Activated CD4-positive, alpha-beta T cell treated with anti-CD3 and anti-CD28 coated beads, Interleukin-2, amount 10 ng/mL, durations not matched to agents 7 days and 5 days (primary cell): Measurements from ENCODE around the gene CCDC85A. TPM values are rescaled to one million over a fixed set of nuclear protein-coding genes. Genes with fewer than 3 reads are reported as not detected.

Experiments
- CTCF ChIA-PET: fragments of 350-600 bp; sonication (Branson Sonifier 250); formaldehyde crosslinking; loops from one replicate; lab custom pipeline; 2021; ENCODE audit warnings: antibody characterized with exemption; lab: Charles Lee
- POLR2A ChIA-PET: fragments of 350-600 bp; sonication (Branson Sonifier 250); formaldehyde crosslinking; loops from one replicate; lab custom pipeline; 2021; ENCODE audit warnings: antibody characterized with exemption; lab: Charles Lee
- DNase-seq: peaks from one replicate; pipeline ENCODE4 v3.0.0-alpha.2; 2020
- H3K27ac Mint-ChIP-seq: one replicate; pipeline ENCODE4 v1.8.0; 2021; ENCODE audit warnings: mild to moderate bottlenecking, moderate library complexity, mixed read lengths
- H3K27me3 Mint-ChIP-seq: one replicate; pipeline ENCODE4 v1.8.0; 2021; ENCODE audit warnings: mixed read lengths
- H3K36me3 Mint-ChIP-seq: one replicate; pipeline ENCODE4 v1.8.0; 2021; ENCODE audit warnings: low read depth, mixed read lengths
- H3K4me1 Mint-ChIP-seq: one replicate; pipeline ENCODE4 v1.8.0; 2021; ENCODE audit warnings: mixed read lengths
- H3K4me3 Mint-ChIP-seq: one replicate; pipeline ENCODE4 v1.8.0; 2021; ENCODE audit warnings: mild to moderate bottlenecking, moderate library complexity, mixed read lengths
- H3K9me3 Mint-ChIP-seq: one replicate; pipeline ENCODE4 v1.8.0; 2021; ENCODE audit warnings: mixed read lengths
- total RNA-seq, 2 experiments: library from RNA; stranded (reverse); gene quantifications; one replicate each; pipeline ENCODE4 v1.2.3, GENCODE V29; 2021

Gene CCDC85A
- total RNA-seq, 2 experiments from 2014 or later = not detected

GRCh38 chr2:56229397-56230060 lies 45.7 kb downstream of the CCDC85A start:
- DNase-seq = no peak
- CTCF ChIA-PET = no interaction called here
- H3K27me3 Mint-ChIP-seq = no peaks in the 10 kb centered on the region
- no peaks in the 10 kb centered on the region for H3K9me3 Mint-ChIP-seq
- no peak overlapping the region for H3K27ac Mint-ChIP-seq
- H3K4me3 Mint-ChIP-seq = no peak overlapping the region
- no peaks in the 10 kb centered on the region for H3K4me1 Mint-ChIP-seq
- POLR2A ChIA-PET = no interaction called here
- H3K36me3 Mint-ChIP-seq = no peaks in the 10 kb centered on the region

GRCh38 chr2:56230156-56230555 lies 46.4 kb downstream of the CCDC85A start:
- H3K36me3 Mint-ChIP-seq = no peaks in the 10 kb centered on the region
- DNase-seq = no peak
- no peaks in the 10 kb centered on the region for H3K27me3 Mint-ChIP-seq
- H3K4me1 Mint-ChIP-seq = no peaks in the 10 kb centered on the region
- POLR2A ChIA-PET = no interaction called here
- H3K27ac Mint-ChIP-seq = no peak overlapping the region
- no peak overlapping the region for H3K4me3 Mint-ChIP-seq
- no peaks in the 10 kb centered on the region for H3K9me3 Mint-ChIP-seq
- CTCF ChIA-PET = no interaction called here

- H3K36me3 Mint-ChIP-seq = no peaks in the 10 kb centered on the region
- ChIA-PET POLR2A (no interaction called here), CTCF (no interaction called here)
- DNase-seq = no peak
- H3K27me3 Mint-ChIP-seq = no peaks in the 10 kb centered on the region
- no peak overlapping the region for H3K4me3 Mint-ChIP-seq
- H3K4me1 Mint-ChIP-seq = no peaks in the 10 kb centered on the region
- no peaks in the 10 kb centered on the region for H3K9me3 Mint-ChIP-seq
- H3K27ac Mint-ChIP-seq = no peak overlapping the region
Observed at GRCh38 chr2:56231361-56231760, 47.6 kb downstream of the CCDC85A start.

GRCh38 chr2:56232912-56233311 lies 49.1 kb downstream of the CCDC85A start:
- Mint-ChIP-seq H3K27me3 (no peaks in the 10 kb centered on the region), H3K27ac (no peak overlapping the region), H3K36me3 (no peaks in the 10 kb centered on the region), H3K4me3 (no peak overlapping the region), H3K4me1 (no peaks in the 10 kb centered on the region), H3K9me3 (no peaks in the 10 kb centered on the region)
- POLR2A ChIA-PET = no interaction called here
- DNase-seq = no peak
- CTCF ChIA-PET = no interaction called here

GRCh38 chr2:56234241-56234640 lies 50.5 kb downstream of the CCDC85A start:
- ChIA-PET CTCF (no interaction called here), POLR2A (no interaction called here)
- no peak overlapping the region for H3K27ac Mint-ChIP-seq
- H3K4me1 Mint-ChIP-seq = no peaks in the 10 kb centered on the region
- no peaks in the 10 kb centered on the region for H3K27me3 Mint-ChIP-seq
- DNase-seq = no peak
- H3K36me3 Mint-ChIP-seq = no peaks in the 10 kb centered on the region
- no peaks in the 10 kb centered on the region for H3K9me3 Mint-ChIP-seq
- no peak overlapping the region for H3K4me3 Mint-ChIP-seq

GRCh38 chr2:56239030-56239429 lies 55.2 kb downstream of the CCDC85A start:
- Mint-ChIP-seq H3K4me3 (no peak overlapping the region), H3K36me3 (no peaks in the 10 kb centered on the region), H3K9me3 (peaks cover 5% of the 10 kb centered on the region), H3K27ac (no peak overlapping the region), H3K4me1 (no peaks in the 10 kb centered on the region), H3K27me3 (no peaks in the 10 kb centered on the region)
- no peak for DNase-seq
- POLR2A ChIA-PET = no interaction called here
- CTCF ChIA-PET = no interaction called here

- peaks cover 5% of the 10 kb centered on the region for H3K9me3 Mint-ChIP-seq
- CTCF ChIA-PET = no interaction called here
Observed at GRCh38 chr2:56239437-56239836, 55.6 kb downstream of the CCDC85A start.

GRCh38 chr2:56240210-56240609 lies 56.4 kb downstream of the CCDC85A start:
- no peak overlapping the region for H3K4me3 Mint-ChIP-seq
- no peak for DNase-seq
- H3K9me3 Mint-ChIP-seq = peaks cover 5% of the 10 kb centered on the region
- no peak overlapping the region for H3K27ac Mint-ChIP-seq
- no peaks in the 10 kb centered on the region for H3K36me3 Mint-ChIP-seq
- ChIA-PET CTCF (no interaction called here), POLR2A (no interaction called here)
- H3K27me3 Mint-ChIP-seq = no peaks in the 10 kb centered on the region
- H3K4me1 Mint-ChIP-seq = no peaks in the 10 kb centered on the region

More at GRCh38 chr2:56239437-56239836, 55.6 kb downstream of the CCDC85A start:
- no peak for DNase-seq
- Mint-ChIP-seq H3K4me3 (no peak overlapping the region), H3K27ac (no peak overlapping the region), H3K36me3 (no peaks in the 10 kb centered on the region), H3K4me1 (no peaks in the 10 kb centered on the region), H3K27me3 (no peaks in the 10 kb centered on the region)
- POLR2A ChIA-PET = no interaction called here

GRCh38 chr2:56244506-56244905 lies 60.7 kb downstream of the CCDC85A start:
- POLR2A ChIA-PET = no interaction called here
- H3K4me3 Mint-ChIP-seq = no peak overlapping the region
- no peaks in the 10 kb centered on the region for H3K36me3 Mint-ChIP-seq
- H3K27ac Mint-ChIP-seq = no peak overlapping the region
- H3K4me1 Mint-ChIP-seq = no peaks in the 10 kb centered on the region
- CTCF ChIA-PET = no interaction called here
- DNase-seq = no peak
- H3K27me3 Mint-ChIP-seq = no peaks in the 10 kb centered on the region
- peaks cover 5% of the 10 kb centered on the region for H3K9me3 Mint-ChIP-seq

- Mint-ChIP-seq H3K9me3 (peaks cover 5% of the 10 kb centered on the region), H3K27me3 (no peaks in the 10 kb centered on the region), H3K4me3 (no peak overlapping the region), H3K27ac (no peak overlapping the region), H3K4me1 (no peaks in the 10 kb centered on the region), H3K36me3 (no peaks in the 10 kb centered on the region)
- ChIA-PET POLR2A (no interaction called here), CTCF (interaction anchor here (0.5 kb wide), 1 partner anchor 64 kb away, joined by 3 read pairs; no protein-coding TSS in a partner anchor)
- no peak for DNase-seq
Observed at GRCh38 chr2:56244911-56245530, 61.2 kb downstream of the CCDC85A start.

GRCh38 chr2:56248965-56249742 lies 65.4 kb downstream of the CCDC85A start:
- CTCF ChIA-PET = no interaction called here
- Mint-ChIP-seq H3K27ac (no peak overlapping the region), H3K9me3 (no peaks in the 10 kb centered on the region), H3K4me1 (no peaks in the 10 kb centered on the region), H3K4me3 (no peak overlapping the region), H3K36me3 (no peaks in the 10 kb centered on the region), H3K27me3 (no peaks in the 10 kb centered on the region)
- POLR2A ChIA-PET = no interaction called here
- DNase-seq = no peak

- no peaks in the 10 kb centered on the region for H3K27me3 Mint-ChIP-seq
- DNase-seq = no peak
- CTCF ChIA-PET = no interaction called here
- POLR2A ChIA-PET = no interaction called here
- H3K9me3 Mint-ChIP-seq = no peaks in the 10 kb centered on the region
- no peaks in the 10 kb centered on the region for H3K36me3 Mint-ChIP-seq
- H3K27ac Mint-ChIP-seq = no peak overlapping the region
- no peak overlapping the region for H3K4me3 Mint-ChIP-seq
- H3K4me1 Mint-ChIP-seq = no peaks in the 10 kb centered on the region
Observed at GRCh38 chr2:56250153-56250729, 66.5 kb downstream of the CCDC85A start.

GRCh38 chr2:56260415-56260814 lies 76.6 kb downstream of the CCDC85A start:
- H3K4me1 Mint-ChIP-seq = no peaks in the 10 kb centered on the region
- no peak overlapping the region for H3K4me3 Mint-ChIP-seq
- CTCF ChIA-PET = no interaction called here

More at GRCh38 chr2:56260415-56260814, 76.6 kb downstream of the CCDC85A start:
- no peak for DNase-seq
- POLR2A ChIA-PET = no interaction called here
- no peaks in the 10 kb centered on the region for H3K27me3 Mint-ChIP-seq
- H3K27ac Mint-ChIP-seq = no peak overlapping the region
- H3K36me3 Mint-ChIP-seq = no peaks in the 10 kb centered on the region
- no peaks in the 10 kb centered on the region for H3K9me3 Mint-ChIP-seq
